ENCODE measurements around the gene TFDP2. TPM values are rescaled to one million over a fixed set of nuclear protein-coding genes. Genes with fewer than 3 reads are reported as not detected.

TFDP2 gene
- total and polyA plus RNA-seq, 9 of the 15 experiments (the other 6 are each of a cell fraction or from before 2014, with no cell fraction given): 95.6 to 179 (median 126) TPM

GRCh38 chr3:142112601-142113000, 36.7 kb downstream of the TFDP2 start (continued):
- no peak for TF ChIP-seq ZBTB8A (IDR thresholded peaks at IDR 0.05; ENCODE audit: partially characterized antibody)
- TF ChIP-seq, protein P1, sequence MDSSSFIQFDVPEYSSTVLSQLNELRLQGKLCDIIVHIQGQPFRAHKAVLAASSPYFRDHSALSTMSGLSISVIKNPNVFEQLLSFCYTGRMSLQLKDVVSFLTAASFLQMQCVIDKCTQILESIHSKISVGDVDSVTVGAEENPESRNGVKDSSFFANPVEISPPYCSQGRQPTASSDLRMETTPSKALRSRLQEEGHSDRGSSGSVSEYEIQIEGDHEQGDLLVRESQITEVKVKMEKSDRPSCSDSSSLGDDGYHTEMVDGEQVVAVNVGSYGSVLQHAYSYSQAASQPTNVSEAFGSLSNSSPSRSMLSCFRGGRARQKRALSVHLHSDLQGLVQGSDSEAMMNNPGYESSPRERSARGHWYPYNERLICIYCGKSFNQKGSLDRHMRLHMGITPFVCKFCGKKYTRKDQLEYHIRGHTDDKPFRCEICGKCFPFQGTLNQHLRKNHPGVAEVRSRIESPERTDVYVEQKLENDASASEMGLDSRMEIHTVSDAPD (CRISPR knock-in tag; IDR thresholded peaks at IDR 0.05): no peak
- TF ChIP-seq ZFP91 (CRISPR knock-in tag; IDR thresholded peaks at IDR 0.05): no peak
- no peak for TF ChIP-seq MEF2D (tag; conservative IDR thresholded peaks at IDR 0.05; ENCODE audit: low read depth)
- TF ChIP-seq, protein P2, sequence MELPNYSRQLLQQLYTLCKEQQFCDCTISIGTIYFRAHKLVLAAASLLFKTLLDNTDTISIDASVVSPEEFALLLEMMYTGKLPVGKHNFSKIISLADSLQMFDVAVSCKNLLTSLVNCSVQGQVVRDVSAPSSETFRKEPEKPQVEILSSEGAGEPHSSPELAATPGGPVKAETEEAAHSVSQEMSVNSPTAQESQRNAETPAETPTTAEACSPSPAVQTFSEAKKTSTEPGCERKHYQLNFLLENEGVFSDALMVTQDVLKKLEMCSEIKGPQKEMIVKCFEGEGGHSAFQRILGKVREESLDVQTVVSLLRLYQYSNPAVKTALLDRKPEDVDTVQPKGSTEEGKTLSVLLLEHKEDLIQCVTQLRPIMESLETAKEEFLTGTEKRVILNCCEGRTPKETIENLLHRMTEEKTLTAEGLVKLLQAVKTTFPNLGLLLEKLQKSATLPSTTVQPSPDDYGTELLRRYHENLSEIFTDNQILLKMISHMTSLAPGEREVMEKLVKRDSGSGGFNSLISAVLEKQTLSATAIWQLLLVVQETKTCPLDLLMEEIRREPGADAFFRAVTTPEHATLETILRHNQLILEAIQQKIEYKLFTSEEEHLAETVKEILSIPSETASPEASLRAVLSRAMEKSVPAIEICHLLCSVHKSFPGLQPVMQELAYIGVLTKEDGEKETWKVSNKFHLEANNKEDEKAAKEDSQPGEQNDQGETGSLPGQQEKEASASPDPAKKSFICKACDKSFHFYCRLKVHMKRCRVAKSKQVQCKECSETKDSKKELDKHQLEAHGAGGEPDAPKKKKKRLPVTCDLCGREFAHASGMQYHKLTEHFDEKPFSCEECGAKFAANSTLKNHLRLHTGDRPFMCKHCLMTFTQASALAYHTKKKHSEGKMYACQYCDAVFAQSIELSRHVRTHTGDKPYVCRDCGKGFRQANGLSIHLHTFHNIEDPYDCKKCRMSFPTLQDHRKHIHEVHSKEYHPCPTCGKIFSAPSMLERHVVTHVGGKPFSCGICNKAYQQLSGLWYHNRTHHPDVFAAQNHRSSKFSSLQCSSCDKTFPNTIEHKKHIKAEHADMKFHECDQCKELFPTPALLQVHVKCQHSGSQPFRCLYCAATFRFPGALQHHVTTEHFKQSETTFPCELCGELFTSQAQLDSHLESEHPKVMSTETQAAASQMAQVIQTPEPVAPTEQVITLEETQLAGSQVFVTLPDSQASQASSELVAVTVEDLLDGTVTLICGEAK (IDR thresholded peaks at IDR 0.05): no peak
- TF ChIP-seq, protein P2 (CRISPR knock-in tag; IDR thresholded peaks at IDR 0.05): no peak
- no peak for TF ChIP-seq BACH1 (tag; IDR thresholded peaks at IDR 0.05)

All from K562 (cell line).